H1 (cell line): ENCODE results near the gene KCNK15. TPM values are rescaled to one million over a fixed set of nuclear protein-coding genes. Genes with fewer than 3 reads are reported as not detected.
"Not testable (repeated sequence)": the region's sequence is repeated elsewhere in the genome, so short reads cannot be mapped to it uniquely, and the experiment has no call there.

Source experiments
- CTCF ChIA-PET: fragments of 300-600 bp; sonication (Branson Sonifier 250); formaldehyde crosslinking; loops from one replicate; lab custom pipeline; 2021; ENCODE audit not compliant: partially characterized antibody; lab: Charles Lee
- POLR2A ChIA-PET: fragments of 300-600 bp; sonication (Branson Sonifier 250); formaldehyde crosslinking; loops from one replicate; lab custom pipeline; 2021; ENCODE audit warnings: inconsistent platforms; ENCODE audit not compliant: partially characterized antibody; lab: Charles Lee
- DNase-seq, 2 experiments: peaks; one replicate each; pipeline versions ENCODE4 v3.0.0 to v3.0.0-alpha.2; 2010 to 2022; ENCODE audit warnings: low spot score in 2 of 2, low read depth in 1 of 2, mixed read lengths in 1 of 2
- FAIRE-seq: peaks from 2 replicates; lab custom pipeline; 2011; peaks lifted over from hg19 to GRCh38; lab: Jason Lieb, UNC
- H2AFZ ChIP-seq: 2 replicates; pipeline ENCODE4 v1.8.1; 2012; ENCODE audit warnings: low read length, inconsistent platforms
- H2AK5ac ChIP-seq: 2 replicates; pipeline ENCODE4 v1.6.1; 2013; ENCODE audit warnings: low read depth, low read length
- H2BK120ac ChIP-seq: replicated peaks from 2 replicates; pipeline ENCODE3; 2013; ENCODE audit warnings: low read depth, low read length, inconsistent platforms
- H2BK12ac ChIP-seq: 2 replicates; pipeline ENCODE4 v1.6.1; 2013; ENCODE audit warnings: low read depth, low read length
- H2BK15ac ChIP-seq: 2 replicates; pipeline ENCODE4 v1.6.1; 2013; ENCODE audit warnings: low read length
- H2BK20ac ChIP-seq: 2 replicates; pipeline ENCODE4 v1.6.1; 2013; ENCODE audit warnings: low read length
- H2BK5ac ChIP-seq: 2 replicates; pipeline ENCODE4 v1.6.1; 2013; ENCODE audit warnings: low read depth, low read length
- H3K14ac ChIP-seq: 2 replicates; pipeline ENCODE4 v1.6.1; 2013; ENCODE audit warnings: inconsistent platforms; ENCODE audit not compliant: insufficient read length
- H3K18ac ChIP-seq: 2 replicates; pipeline ENCODE4 v1.6.1; 2013; ENCODE audit warnings: low read length; ENCODE audit errors: extremely low read depth
- H3K23ac ChIP-seq: 2 replicates; pipeline ENCODE4 v1.6.1; 2013; ENCODE audit warnings: inconsistent platforms; ENCODE audit not compliant: insufficient read length
- H3K23me2 ChIP-seq: 2 replicates; pipeline ENCODE4 v1.6.1; 2013; ENCODE audit warnings: low read depth, low read length
- H3K27ac ChIP-seq: 2 replicates; pipeline ENCODE4 v1.6.1; 2011; ENCODE audit warnings: low read depth, low read length, inconsistent platforms
- H3K27me3 ChIP-seq, 4 experiments: replicated peaks in 1 of 4; 1 replicate in 1 of 4; 2 replicates in 3 of 4; pipeline versions ENCODE4 v1.6.1 to v1.8.1; 2011 to 2013; ENCODE audit warnings: low read length in 3 of 4, mild to moderate bottlenecking in 3 of 4, inconsistent platforms in 2 of 4, mixed read lengths in 2 of 4, moderate library complexity in 1 of 4; ENCODE audit not compliant: control insufficient read depth in 3 of 4, insufficient read depth in 3 of 4; ENCODE audit errors: extremely low read depth in 1 of 4
- H3K36me3 ChIP-seq, 4 experiments: 2 replicates each; pipeline versions ENCODE4 v1.6.1 to v1.8.1; 2011 to 2013; ENCODE audit warnings: mild to moderate bottlenecking in 4 of 4, low read length in 3 of 4, moderate library complexity in 2 of 4, control low read depth in 1 of 4, inconsistent platforms in 1 of 4; ENCODE audit not compliant: insufficient read depth in 4 of 4, control insufficient read depth in 2 of 4
- H3K4ac ChIP-seq: replicated peaks from 2 replicates; pipeline ENCODE3; 2013; ENCODE audit warnings: low read length, low read depth, mixed read lengths, inconsistent platforms; ENCODE audit not compliant: insufficient read length
- H3K4me1 ChIP-seq, 4 experiments: replicated peaks in 1 of 4; 1 replicate in 1 of 4; 2 replicates in 3 of 4; pipeline versions ENCODE4 v1.6.1 to v1.8.1; 2011 to 2013; ENCODE audit warnings: low read length in 3 of 4, inconsistent platforms in 2 of 4, mixed read lengths in 1 of 4; ENCODE audit not compliant: insufficient read depth in 4 of 4, control insufficient read depth in 3 of 4
- H3K4me2 ChIP-seq, 2 experiments: 2 replicates each; pipeline versions ENCODE4 v1.6.1 to v1.8.1; 2011 to 2013; ENCODE audit warnings: low read depth in 2 of 2, low read length in 2 of 2, control low read depth in 1 of 2, inconsistent platforms in 1 of 2, mild to moderate bottlenecking in 1 of 2; ENCODE audit not compliant: insufficient read depth in 1 of 2
- H3K4me3 ChIP-seq, 4 experiments: fragments of 200-600, 300-600 bp in 1 of 4; sonication (generic), shearing (Covaris generic), sonication (Bioruptor Twin) in 1 of 4; 2 replicates each; pipeline versions ENCODE4 v1.5.1 to v1.8.1; 2011 to 2016; ENCODE audit warnings: low read length in 4 of 4, low read depth in 3 of 4, control low read depth in 2 of 4, inconsistent platforms in 2 of 4, mild to moderate bottlenecking in 2 of 4, mixed read lengths in 1 of 4, moderate library complexity in 1 of 4; ENCODE audit not compliant: insufficient read depth in 2 of 4; ENCODE audit errors: extremely low read depth in 1 of 4
- H3K56ac ChIP-seq: replicated peaks from 2 replicates; pipeline ENCODE3; 2013; ENCODE audit warnings: low read depth, mild to moderate bottlenecking, mixed read lengths, low read length, inconsistent platforms; ENCODE audit not compliant: insufficient read length
- H3K79me1 ChIP-seq: 2 replicates; pipeline ENCODE4 v1.6.1; 2013; ENCODE audit warnings: low read depth, low read length, control low read depth
- H3K79me2 ChIP-seq, 2 experiments: 2 replicates each; pipeline versions ENCODE4 v1.6.1 to v1.8.1; 2012 to 2013; ENCODE audit warnings: low read length in 2 of 2, mild to moderate bottlenecking in 2 of 2, inconsistent platforms in 1 of 2; ENCODE audit not compliant: insufficient read depth in 2 of 2, control insufficient read depth in 1 of 2
- H3K9ac ChIP-seq, 4 experiments: replicated peaks in 1 of 4; 1 replicate in 1 of 4; 2 replicates in 3 of 4; pipeline versions ENCODE4 v1.6.1 to v1.8.1; 2011 to 2013; ENCODE audit warnings: low read depth in 3 of 4, low read length in 3 of 4, control low read depth in 2 of 4, mild to moderate bottlenecking in 2 of 4, moderate library complexity in 2 of 4, inconsistent platforms in 1 of 4; ENCODE audit errors: extremely low read depth in 1 of 4
- H3K9me3 ChIP-seq, 2 experiments: 2 replicates each; pipeline versions ENCODE4 v1.6.1 to v1.8.1; 2012 to 2013; ENCODE audit warnings: mild to moderate bottlenecking in 2 of 2, moderate library complexity in 2 of 2, control low read depth in 1 of 2, inconsistent platforms in 1 of 2, low read depth in 1 of 2, low read length in 1 of 2, mixed read lengths in 1 of 2; ENCODE audit not compliant: insufficient read depth in 2 of 2
- H4K20me1 ChIP-seq, 2 experiments: replicated peaks in 1 of 2; 2 replicates each; pipeline versions ENCODE3 to v1.8.1; 2011 to 2013; ENCODE audit warnings: inconsistent platforms in 2 of 2, low read length in 2 of 2, mild to moderate bottlenecking in 1 of 2; ENCODE audit not compliant: insufficient read depth in 2 of 2, control insufficient read depth in 1 of 2
- H4K5ac ChIP-seq: 2 replicates; pipeline ENCODE4 v1.6.1; 2013; ENCODE audit warnings: low read length, low read depth, mixed read lengths, inconsistent platforms; ENCODE audit not compliant: insufficient read length
- H4K8ac ChIP-seq: 2 replicates; pipeline ENCODE4 v1.8.0; 2013; ENCODE audit warnings: mild to moderate bottlenecking, moderate library complexity, low read length, inconsistent platforms; ENCODE audit not compliant: insufficient read depth; ENCODE audit errors: extremely low read depth
- H4K91ac ChIP-seq: replicated peaks from 2 replicates; pipeline ENCODE3; 2013; ENCODE audit warnings: low read length, mixed read lengths, inconsistent platforms; ENCODE audit not compliant: insufficient read length
- BCL11A ChIP-seq, 2 experiments: IDR thresholded peaks; one replicate each; pipeline ENCODE4 v1.6.1; 2011; ENCODE audit warnings: low read depth in 2 of 2, low read length in 2 of 2, mild to moderate bottlenecking in 2 of 2
- BRCA1 ChIP-seq: IDR thresholded peaks from 2 replicates; pipeline ENCODE4 v1.6.1; 2012; ENCODE audit warnings: low read depth, low read length, improper control_type of control experiment
- CTCF ChIP-seq, 3 experiments: IDR thresholded peaks; 1 replicate in 2 of 3; 2 replicates in 1 of 3; pipeline versions ENCODE4 v1.5.1 to v1.6.1; 2011; ENCODE audit warnings: low read length in 3 of 3, mild to moderate bottlenecking in 3 of 3, inconsistent platforms in 2 of 3, low read depth in 1 of 3, moderate library complexity in 1 of 3; ENCODE audit not compliant: insufficient read depth in 1 of 3; ENCODE audit errors: control extremely low read depth in 1 of 3
- EP300 ChIP-seq, 2 experiments: IDR thresholded peaks; 1 replicate in 1 of 2; 2 replicates in 1 of 2; pipeline ENCODE4 v1.6.1; 2011 to 2012; ENCODE audit warnings: low read depth in 2 of 2, low read length in 2 of 2, mild to moderate bottlenecking in 2 of 2, borderline replicate concordance in 1 of 2, inconsistent platforms in 1 of 2, moderate library complexity in 1 of 2
- KDM5A ChIP-seq: fragments of 200-600 bp; IDR thresholded peaks from 2 replicates; pipeline ENCODE4 v1.7.1; 2012; ENCODE audit warnings: mild to moderate bottlenecking, low read length, inconsistent platforms, mixed read lengths
- MAFK ChIP-seq: IDR thresholded peaks from 2 replicates; pipeline ENCODE4 v1.6.1; 2012; ENCODE audit warnings: low read depth, mild to moderate bottlenecking, improper control_type of control experiment, low read length
- NANOG ChIP-seq: IDR thresholded peaks from 2 replicates; pipeline ENCODE4 v1.6.1; 2011; ENCODE audit warnings: low read length, low read depth, mild to moderate bottlenecking, inconsistent platforms; ENCODE audit not compliant: insufficient read depth, poor library complexity, severe bottlenecking
- PHF8 ChIP-seq: fragments of 200-600 bp; sonication (generic); conservative IDR thresholded peaks from 2 replicates; pipeline ENCODE4 v1.7.1; 2012; ENCODE audit warnings: low read depth, mild to moderate bottlenecking, inconsistent platforms, low read length, moderate library complexity
- SP4 ChIP-seq: IDR thresholded peaks from 2 replicates; pipeline ENCODE4 v1.6.1; 2012; ENCODE audit warnings: low read length, inconsistent platforms
- TAF1 ChIP-seq: IDR thresholded peaks from 2 replicates; pipeline ENCODE4 v1.6.1; 2011; ENCODE audit warnings: mild to moderate bottlenecking, low read depth, low read length
- WGBS, 2 experiments: shearing (Covaris generic) in 1 of 2; methylation state at CpG; one replicate each; pipeline versions ENCODE4 v1.1.6 to v1.1.7; 2013 to 2015; ENCODE audit warnings: low lambda C conversion rate in 2 of 2, mixed read lengths in 2 of 2, inconsistent platforms in 1 of 2, low coverage in 1 of 2, missing lambda C conversion rate in 1 of 2; ENCODE audit not compliant: insufficient replicate concordance in 2 of 2, insufficient coverage in 1 of 2, insufficient read length in 1 of 2; ENCODE audit errors: extremely low coverage in 1 of 2, missing lambda C conversion rate in 1 of 2; 5-methylcytosine and 5-hydroxymethylcytosine counted together
- polyA plus RNA-seq, 7 experiments: library from polyadenylated mRNA; depleted of rRNA in 3 of 7; stranded (reverse) in 5 of 7; unstranded in 2 of 7; fragments of >200 nt in 5 of 7; fragments of 200-250 nt in 2 of 7; gene quantifications; 1 replicate in 5 of 7; 2 replicates in 1 of 7; 4 replicates in 1 of 7; pipeline versions ENCODE4 v1.2.1 to v1.2.3, GENCODE V29; 2011 to 2013; ENCODE audit warnings: missing spikeins in 2 of 7, mixed read lengths in 2 of 7
- total RNA-seq: library from RNA; stranded (reverse); fragmentation: NEBNext Ultra II Directional; extraction: Animal tissue kit (Norgen Biotek cat#: 25700); gene quantifications from 2 replicates; pipeline ENCODE4 v1.2.1, GENCODE V29; 2021

Gene KCNK15
- total and polyA plus RNA-seq, 2 of the 8 experiments (the other 6 are each of a cell fraction or from before 2014, with no cell fraction given): 0.24 to 0.33 TPM

DNA sequence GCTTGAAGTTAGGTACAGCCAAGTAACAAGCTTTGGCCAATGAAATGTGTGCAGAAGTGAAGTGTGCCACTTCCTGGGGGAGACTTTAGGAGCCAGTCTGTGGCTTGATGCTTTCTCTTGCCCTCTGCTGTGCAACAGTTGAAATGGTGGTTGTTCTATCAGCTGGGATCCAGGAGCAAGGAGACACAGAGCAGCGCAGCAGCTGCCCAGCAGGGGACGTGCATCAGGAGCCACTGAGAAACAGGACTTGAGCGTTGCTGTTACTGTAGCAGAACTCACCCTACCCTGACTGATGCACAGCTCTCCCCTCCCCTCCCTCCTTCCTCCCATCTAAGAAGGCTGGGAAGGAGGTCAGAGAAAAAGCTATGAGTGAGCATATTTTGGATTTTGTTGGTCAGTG is 49.4 kb upstream of the KCNK15 start (continued):
- no peak for TF ChIP-seq CTCF (IDR thresholded peaks at IDR 0.05; ENCODE audit: control extremely low read depth in 1 of 3, insufficient read depth in 1 of 3, low read depth in 1 of 3, low read length in 3 of 3)
- TF ChIP-seq BRCA1: no peak
- no peak for TF ChIP-seq NANOG
- TF ChIP-seq KDM5A: no peak
- no peak for TF ChIP-seq SP4
- no peak for TF ChIP-seq BCL11A (IDR thresholded peaks at IDR 0.05; ENCODE audit: low read depth in 2 of 2, low read length in 2 of 2)
- TF ChIP-seq MAFK: no peak
- no peak for TF ChIP-seq PHF8
- no peak for TF ChIP-seq TAF1
- TF ChIP-seq EP300 (IDR thresholded peaks at IDR 0.05; ENCODE audit: borderline replicate concordance in 1 of 2, low read depth in 2 of 2, low read length in 2 of 2): no peak

DNA sequence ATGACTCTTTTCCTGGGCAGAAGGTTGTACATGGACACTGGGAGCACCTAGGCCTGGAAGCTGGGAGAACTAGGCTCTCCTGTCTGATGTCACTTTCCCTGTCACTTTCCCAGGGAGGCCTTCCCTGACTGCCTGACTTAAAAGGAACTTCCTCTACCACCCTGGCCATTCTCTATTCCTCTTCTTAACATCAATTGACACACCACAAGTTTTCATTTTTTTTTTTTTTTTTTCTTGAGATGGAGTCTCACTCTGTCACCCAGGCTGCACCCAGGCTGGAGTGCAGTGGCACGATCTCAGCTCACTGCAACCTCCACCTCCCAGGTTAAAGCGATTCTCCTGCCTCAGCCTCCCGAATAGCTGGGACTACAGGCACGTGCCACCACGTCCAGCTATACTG is 48.6 kb upstream of the KCNK15 start:
- H4K5ac ChIP-seq, H3K36me3 ChIP-seq, H3K79me1 ChIP-seq, H3K27ac ChIP-seq, H3K79me2 ChIP-seq, H2AFZ ChIP-seq, DNase-seq, H3K9ac ChIP-seq, H2BK15ac ChIP-seq, H3K4me2 ChIP-seq, H2BK120ac ChIP-seq, H3K23ac ChIP-seq, H4K20me1 ChIP-seq, H3K56ac ChIP-seq, H2BK5ac ChIP-seq, H3K9me3 ChIP-seq, H2BK20ac ChIP-seq, H3K14ac ChIP-seq, H2BK12ac ChIP-seq, H3K23me2 ChIP-seq, H4K91ac ChIP-seq, H3K18ac ChIP-seq, H3K4me3 ChIP-seq, H2AK5ac ChIP-seq, FAIRE-seq, H3K4ac ChIP-seq, H3K27me3 ChIP-seq, H4K8ac ChIP-seq: not testable (repeated sequence)
- ChIA-PET POLR2A (interaction anchor here (0.7 to 0.9 kb wide), 2 partner anchors 13 to 32 kb away, joined by 3 read pairs; no protein-coding TSS in a partner anchor), CTCF (interaction anchor here (0.6 to 1.3 kb wide), 7 partner anchors 11 to 121 kb away, joined by 3 to 9 read pairs (median 4); no protein-coding TSS in a partner anchor)
- peaks cover 2 to 14% (median 11%) of the 10 kb centered on the region in 4 experiments for H3K4me1 ChIP-seq
- WGBS, 2 experiments: 92% methylated on average over 5 of the region's 5 CpGs; no CpG with 5 or more reads in 1 of the 2 experiments
